Measurements from ENCODE around the gene SCTR. TPM values are rescaled to one million over a fixed set of nuclear protein-coding genes. Genes with fewer than 3 reads are reported as not detected.

The SCTR gene
- total and polyA plus RNA-seq, 4 donors = 4.6 to 42.7 (median 28.0) TPM

GRCh38 chr2:119480718-119481142, 43.6 kb downstream of the SCTR start:
- Histone ChIP-seq H3K4me1 (ENCODE audit: control insufficient read depth in 5 of 5, insufficient read depth in 5 of 5, low read length in 5 of 5) (peaks cover 0 to 23% (median 13%) of the 10 kb centered on the region in 5 donors), H3K9me3 (ENCODE audit: control insufficient read depth in 4 of 4, insufficient read depth in 3 of 4, low read length in 3 of 4) (peaks cover 0 to 3% (median 0%) of the 10 kb centered on the region in 4 donors), H3K9ac (ENCODE audit: insufficient read depth in 1 of 2, low read length in 2 of 2) (no peak overlapping the region), H3K4me3 (no peak overlapping the region), H3K27me3 (ENCODE audit: control insufficient read depth in 3 of 3, insufficient read depth in 3 of 3, low read length in 2 of 3) (no peaks in the 10 kb centered on the region), H3K27ac (ENCODE audit: low read depth in 1 of 2, low read length in 1 of 2) (no peak overlapping the region), H3K36me3 (ENCODE audit: control insufficient read depth in 4 of 4, insufficient read depth in 4 of 4, low read length in 4 of 4) (no peaks in the 10 kb centered on the region)
- no peak for TF ChIP-seq CTCF (IDR thresholded peaks at IDR 0.05; ENCODE audit: control extremely low read depth, extremely low read depth)
- DNase-seq (no peak), ATAC-seq (ENCODE audit: insufficient read depth, low FRiP score) (no peak)
- WGBS, 2 donors = 91 to 97% methylated on average over 11 of the region's 11 CpGs

DNA sequence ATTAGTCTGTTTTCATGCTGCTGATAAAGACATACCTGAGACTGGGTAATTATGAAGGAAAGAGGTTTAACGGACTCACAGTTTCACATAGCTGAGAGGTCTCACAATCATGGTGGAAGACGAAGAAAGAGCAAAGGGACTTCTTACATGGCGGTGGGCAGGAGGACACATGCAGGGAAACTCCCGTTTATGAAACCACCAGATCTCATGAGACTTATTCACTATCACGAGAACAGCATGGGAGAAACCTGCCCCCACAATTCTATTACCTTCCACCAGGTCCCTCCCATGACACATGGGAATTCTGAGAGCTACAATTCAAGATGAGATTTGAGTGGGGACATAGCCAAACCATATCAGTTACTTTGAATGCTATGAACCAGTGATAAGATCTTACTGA, 44.1 kb downstream of the SCTR start:
- WGBS, 2 donors = 94 to 95% methylated on average over 5 of the region's 5 CpGs
- H3K27ac ChIP-seq (ENCODE audit: low read depth in 1 of 2, low read length in 1 of 2) = no peak overlapping the region
- H3K4me1 ChIP-seq (ENCODE audit: control insufficient read depth in 5 of 5, insufficient read depth in 5 of 5, low read length in 5 of 5) = peaks cover 0 to 17% (median 12%) of the 10 kb centered on the region in 5 donors

DNA sequence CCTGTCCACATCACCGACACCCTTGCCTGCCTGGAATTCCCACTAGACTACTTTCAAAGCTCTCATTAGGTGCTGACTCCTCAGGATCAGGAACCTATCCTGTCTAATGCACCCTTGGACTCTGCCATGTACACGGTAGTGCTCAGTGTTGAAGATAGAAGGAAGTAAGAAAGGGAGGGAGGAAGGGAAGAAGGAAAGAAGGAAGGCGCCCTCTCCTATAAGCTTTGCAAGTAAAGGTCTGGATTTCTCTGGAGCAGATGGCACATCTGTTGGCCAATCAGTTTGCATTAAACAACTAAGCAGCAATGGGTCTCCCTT, 45.3 kb downstream of the SCTR start:
- Histone ChIP-seq H3K4me1 (ENCODE audit: control insufficient read depth in 5 of 5, insufficient read depth in 5 of 5, low read length in 5 of 5) (peaks cover 0 to 11% (median 7%) of the 10 kb centered on the region in 5 donors), H3K36me3 (ENCODE audit: control insufficient read depth in 4 of 4, insufficient read depth in 4 of 4, low read length in 4 of 4) (no peaks in the 10 kb centered on the region), H3K9ac (ENCODE audit: insufficient read depth in 1 of 2, low read length in 2 of 2) (no peak overlapping the region), H3K9me3 (ENCODE audit: control insufficient read depth in 4 of 4, insufficient read depth in 3 of 4, low read length in 3 of 4) (peaks cover 0 to 3% (median 0%) of the 10 kb centered on the region in 4 donors), H3K27me3 (ENCODE audit: control insufficient read depth in 3 of 3, insufficient read depth in 3 of 3, low read length in 2 of 3) (no peaks in the 10 kb centered on the region), H3K4me3 (no peak overlapping the region), H3K27ac (ENCODE audit: low read depth in 1 of 2, low read length in 1 of 2) (no peak overlapping the region)
- TF ChIP-seq CTCF (IDR thresholded peaks at IDR 0.05; ENCODE audit: control extremely low read depth, extremely low read depth) = no peak
- 90 to 91% methylated on average over 3 of the region's 3 CpGs for WGBS, 2 donors
- ATAC-seq (ENCODE audit: insufficient read depth, low FRiP score) (no peak), DNase-seq (no peak)

More for the DNA sequence above, 44.1 kb downstream of the SCTR start:
- DNase-seq = no peak
- Histone ChIP-seq H3K9me3 (ENCODE audit: control insufficient read depth in 4 of 4, insufficient read depth in 3 of 4, low read length in 3 of 4) (peaks cover 0 to 3% (median 0%) of the 10 kb centered on the region in 4 donors), H3K27me3 (ENCODE audit: control insufficient read depth in 3 of 3, insufficient read depth in 3 of 3, low read length in 2 of 3) (no peaks in the 10 kb centered on the region), H3K9ac (ENCODE audit: insufficient read depth in 1 of 2, low read length in 2 of 2) (no peak overlapping the region), H3K36me3 (ENCODE audit: control insufficient read depth in 4 of 4, insufficient read depth in 4 of 4, low read length in 4 of 4) (no peaks in the 10 kb centered on the region), H3K4me3 (no peak overlapping the region)
- no peak for ATAC-seq (ENCODE audit: insufficient read depth, low FRiP score)
- TF ChIP-seq CTCF (IDR thresholded peaks at IDR 0.05; ENCODE audit: control extremely low read depth, extremely low read depth) = no peak

Data from lung (tissue), 12 donors.